Subcutaneous adipose tissue (tissue), 4 donors: ENCODE measurements around the gene PKP4. TPM values are rescaled to one million over a fixed set of nuclear protein-coding genes. Genes with fewer than 3 reads are reported as not detected.

ENCODE experiments used
- CTCF ChIP-seq: fragments of 450-650 bp; IDR thresholded peaks from one replicate; pipeline ENCODE4 v1.5.1; 2016; ENCODE audit warnings: low read depth, mild to moderate bottlenecking, control low read depth, antibody characterized with exemption, moderate library complexity
- total RNA-seq, 4 donors: library from RNA; depleted of rRNA; stranded (reverse); fragments of >200 nt; gene quantifications; one replicate each; pipeline ENCODE4 v1.1.0, GENCODE V29; 2016

The PKP4 gene
- total RNA-seq, 4 donors from 2014 or later: 29.6 to 90.6 (median 68.0) TPM

GRCh38 chr2:158637357-158637756 is 180.6 kb downstream of the PKP4 start:
- no peak for TF ChIP-seq CTCF

- no peak for TF ChIP-seq CTCF
Observed at GRCh38 chr2:158644139-158644538, 187.4 kb downstream of the PKP4 start.

GRCh38 chr2:158645299-158645698 is 188.5 kb downstream of the PKP4 start:
- no peak for TF ChIP-seq CTCF

- no peak for TF ChIP-seq CTCF
Observed at GRCh38 chr2:158647436-158648231, 190.9 kb downstream of the PKP4 start.

GRCh38 chr2:158649846-158650245 is 193.1 kb downstream of the PKP4 start:
- no peak for TF ChIP-seq CTCF

GRCh38 chr2:158650646-158651357 is 194.1 kb downstream of the PKP4 start:
- no peak for TF ChIP-seq CTCF

GRCh38 chr2:158651358-158652057 is 194.8 kb downstream of the PKP4 start:
- no peak for TF ChIP-seq CTCF
